Ishikawa (cell line): ENCODE results near the gene MTCH2.

Experiments
- CEBPB ChIP-seq: IDR thresholded peaks from 2 replicates; pipeline ENCODE4 v1.6.1; 2012
- CREB1 ChIP-seq: IDR thresholded peaks from 2 replicates; pipeline ENCODE4 v1.6.1; 2012; ENCODE audit warnings: low read depth
- EGR1 ChIP-seq: IDR thresholded peaks from 2 replicates; pipeline ENCODE4 v1.6.1; 2012
- EP300 ChIP-seq: IDR thresholded peaks from 2 replicates; pipeline ENCODE4 v1.6.1; 2012; ENCODE audit warnings: borderline replicate concordance
- FOXM1 ChIP-seq: IDR thresholded peaks from 2 replicates; pipeline ENCODE4 v1.6.1; 2012; ENCODE audit warnings: low read depth, borderline replicate concordance
- NFIC ChIP-seq: IDR thresholded peaks from 2 replicates; pipeline ENCODE4 v1.6.1; 2012
- RAD21 ChIP-seq: IDR thresholded peaks from 2 replicates; pipeline ENCODE4 v1.6.1; 2012; ENCODE audit warnings: low read depth
- REST ChIP-seq: IDR thresholded peaks from 2 replicates; pipeline ENCODE4 v1.6.1; 2012; ENCODE audit warnings: low read depth, mild to moderate bottlenecking
- TAF1 ChIP-seq: IDR thresholded peaks from 2 replicates; pipeline ENCODE4 v1.6.1; 2012; ENCODE audit warnings: low read depth, mild to moderate bottlenecking
- TCF12 ChIP-seq: IDR thresholded peaks from 2 replicates; pipeline ENCODE4 v1.6.1; 2012; ENCODE audit warnings: low read depth
- TEAD4 ChIP-seq: IDR thresholded peaks from 2 replicates; pipeline ENCODE4 v1.6.1; 2012
- USF1 ChIP-seq: IDR thresholded peaks from 2 replicates; pipeline ENCODE4 v1.6.1; 2012
- YY1 ChIP-seq: IDR thresholded peaks from 2 replicates; pipeline ENCODE4 v1.6.1; 2012; ENCODE audit warnings: low read depth
- ZBTB7A ChIP-seq: IDR thresholded peaks from 2 replicates; pipeline ENCODE4 v1.6.1; 2012; ENCODE audit warnings: low read depth
- TF ChIP-seq, protein P1 (sequence below): IDR thresholded peaks from 2 replicates; pipeline ENCODE4 v1.6.1; 2012

MTCH2 gene

DNA sequence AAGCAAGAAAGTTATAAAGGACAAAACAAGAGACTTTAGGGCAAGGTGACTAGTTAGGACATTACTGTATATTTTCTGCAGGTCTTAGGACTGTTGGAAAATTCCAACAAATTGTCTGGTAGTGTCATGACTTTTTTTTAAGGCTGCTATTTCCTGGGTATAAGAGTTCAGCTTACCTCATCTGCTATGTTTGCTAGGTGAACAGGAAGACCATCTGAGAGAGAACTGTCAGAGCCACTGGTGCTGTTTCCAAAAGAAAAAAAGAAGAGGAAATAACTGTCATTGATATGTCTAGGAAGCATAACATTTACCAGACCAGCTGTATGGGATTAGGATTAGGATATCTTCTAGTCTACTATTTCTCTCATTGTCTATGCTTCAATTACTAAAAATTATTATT lies 26.3 kb upstream of the MTCH2 start:
- TF ChIP-seq, protein P1, sequence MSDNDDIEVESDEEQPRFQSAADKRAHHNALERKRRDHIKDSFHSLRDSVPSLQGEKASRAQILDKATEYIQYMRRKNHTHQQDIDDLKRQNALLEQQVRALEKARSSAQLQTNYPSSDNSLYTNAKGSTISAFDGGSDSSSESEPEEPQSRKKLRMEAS: no peak
- TF ChIP-seq REST (no peak), ZBTB7A (no peak), YY1 (no peak), FOXM1 (no peak), TCF12 (no peak), NFIC (no peak), CREB1 (no peak), EGR1 (no peak), CEBPB (no peak), EP300 (no peak), TEAD4 (no peak), RAD21 (no peak), USF1 (no peak), TAF1 (no peak)

GRCh38 chr11:47667555-47667954 lies 25.2 kb upstream of the MTCH2 start:
- no peak for TF ChIP-seq FOXM1
- TF ChIP-seq, protein P1: no peak
- TF ChIP-seq TAF1: no peak
- TF ChIP-seq RAD21: no peak
- TF ChIP-seq EP300: no peak
- no peak for TF ChIP-seq REST
- no peak for TF ChIP-seq EGR1
- TF ChIP-seq TCF12: no peak
- TF ChIP-seq CEBPB: no peak
- no peak for TF ChIP-seq NFIC
- TF ChIP-seq USF1: no peak
- no peak for TF ChIP-seq YY1
- no peak for TF ChIP-seq CREB1
- no peak for TF ChIP-seq TEAD4
- no peak for TF ChIP-seq ZBTB7A

- TF ChIP-seq TCF12: no peak
- TF ChIP-seq EP300: no peak
- TF ChIP-seq, protein P1: no peak
- no peak for TF ChIP-seq YY1
- TF ChIP-seq TAF1: no peak
- TF ChIP-seq RAD21: no peak
- no peak for TF ChIP-seq FOXM1
- no peak for TF ChIP-seq EGR1
- TF ChIP-seq CREB1: no peak
- no peak for TF ChIP-seq USF1
- no peak for TF ChIP-seq ZBTB7A
- TF ChIP-seq NFIC: no peak
- TF ChIP-seq CEBPB: no peak
- no peak for TF ChIP-seq REST
- no peak for TF ChIP-seq TEAD4
Measured at GRCh38 chr11:47667135-47667534, 24.8 kb upstream of the MTCH2 start.

DNA sequence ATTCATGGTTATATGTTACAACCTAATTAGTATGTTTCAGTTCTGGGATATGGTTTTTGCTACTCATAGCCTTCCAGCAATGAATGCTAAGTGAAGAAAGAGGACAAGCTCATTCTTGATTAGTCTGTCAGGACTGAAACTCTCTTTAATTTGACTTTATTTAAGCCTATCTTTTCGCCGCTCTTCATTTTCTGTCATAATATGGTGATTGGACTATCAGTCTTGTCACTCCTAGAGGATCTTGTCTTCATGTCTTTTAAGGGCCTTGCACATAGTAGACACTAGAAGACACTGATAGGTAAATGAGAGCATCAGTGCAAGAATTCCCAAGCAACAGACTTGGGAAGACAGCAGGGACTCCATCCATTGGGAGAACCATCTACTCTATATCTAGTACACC lies 18.9 kb upstream of the MTCH2 start:
- no peak for TF ChIP-seq TAF1
- TF ChIP-seq CREB1: no peak
- no peak for TF ChIP-seq EGR1
- TF ChIP-seq NFIC: no peak
- TF ChIP-seq USF1: no peak
- TF ChIP-seq FOXM1: no peak
- no peak for TF ChIP-seq ZBTB7A
- no peak for TF ChIP-seq EP300
- TF ChIP-seq, protein P1: no peak
- no peak for TF ChIP-seq YY1
- no peak for TF ChIP-seq REST
- no peak for TF ChIP-seq CEBPB
- no peak for TF ChIP-seq TCF12
- no peak for TF ChIP-seq RAD21
- TF ChIP-seq TEAD4: no peak
